Stimulated activated CD8-positive, alpha-beta memory T cell treated with anti-CD3 and anti-CD28 coated beads, Interleukin-2, amount 100 ng/mL, for 48 hours (primary cell): ENCODE measurements around the gene FBXO2.
"Not testable (repeated sequence)": the region's sequence is repeated elsewhere in the genome, so short reads cannot be mapped to it uniquely, and the experiment has no call there.

Source experiments
- DNase-seq, 2 donors: peaks; one replicate each; pipeline ENCODE4 v3.0.0-alpha.2; 2020; ENCODE audit warnings: low read depth in 2 of 2

FBXO2 gene

DNA sequence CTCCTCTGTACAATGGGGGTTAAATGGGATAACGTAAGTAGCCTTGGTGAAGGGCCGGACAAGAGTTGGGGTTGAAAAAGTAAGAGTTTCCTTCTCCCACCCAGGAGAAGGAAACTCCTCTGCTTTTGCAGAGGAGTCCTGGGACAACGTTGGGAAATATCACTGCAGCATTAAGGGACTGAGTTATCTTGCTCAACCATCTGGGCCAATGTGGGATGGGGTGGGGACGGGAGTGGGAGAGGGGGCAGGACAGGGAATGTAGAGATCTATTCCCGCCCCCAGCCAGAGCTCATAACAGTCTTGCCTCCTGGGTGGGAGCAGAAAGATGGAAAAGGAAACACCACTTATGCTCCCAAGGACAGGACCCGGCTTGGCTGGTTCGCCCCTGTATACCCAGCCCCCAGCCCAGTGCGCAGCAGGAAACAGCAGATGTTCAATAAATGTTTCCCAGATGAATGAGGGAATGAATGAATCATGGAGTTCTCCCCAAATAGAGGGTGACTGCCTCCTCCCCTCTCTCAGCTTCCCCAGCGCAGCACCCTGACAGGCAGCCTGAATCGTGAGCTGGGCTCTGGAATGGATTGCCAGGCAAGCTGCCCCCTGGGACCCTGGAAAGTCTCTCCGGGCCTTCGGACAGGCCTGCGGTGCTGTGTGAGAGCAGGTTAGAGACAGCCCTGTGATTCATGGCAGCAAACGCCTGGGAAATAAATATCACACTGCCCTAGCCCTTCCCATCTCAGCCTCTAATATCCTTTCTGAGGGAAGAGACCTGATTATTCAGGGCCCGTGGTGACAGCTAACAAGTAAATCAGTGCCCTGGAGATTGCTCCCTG, 24.8 kb downstream of the FBXO2 start:
- no peak for DNase-seq

DNA sequence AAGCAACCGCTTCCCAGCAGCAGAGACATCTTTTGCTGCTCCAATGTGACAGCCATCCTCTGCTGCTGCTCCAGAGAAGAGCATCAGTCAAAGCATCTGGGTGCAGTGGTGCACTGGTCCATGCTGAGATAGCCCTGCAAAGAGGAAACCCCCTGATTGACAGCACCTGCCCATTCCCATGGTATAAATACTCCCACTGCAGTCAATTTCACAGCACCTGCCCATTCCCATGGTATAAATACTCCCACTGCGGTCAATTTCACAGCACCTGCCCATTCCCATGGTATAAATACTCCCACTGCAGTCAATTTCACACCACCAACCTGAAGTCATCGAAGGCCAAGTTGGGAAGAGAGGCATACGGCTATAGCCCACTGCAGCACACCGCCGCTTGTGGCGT, 25.5 kb downstream of the FBXO2 start:
- no peak for DNase-seq

DNA sequence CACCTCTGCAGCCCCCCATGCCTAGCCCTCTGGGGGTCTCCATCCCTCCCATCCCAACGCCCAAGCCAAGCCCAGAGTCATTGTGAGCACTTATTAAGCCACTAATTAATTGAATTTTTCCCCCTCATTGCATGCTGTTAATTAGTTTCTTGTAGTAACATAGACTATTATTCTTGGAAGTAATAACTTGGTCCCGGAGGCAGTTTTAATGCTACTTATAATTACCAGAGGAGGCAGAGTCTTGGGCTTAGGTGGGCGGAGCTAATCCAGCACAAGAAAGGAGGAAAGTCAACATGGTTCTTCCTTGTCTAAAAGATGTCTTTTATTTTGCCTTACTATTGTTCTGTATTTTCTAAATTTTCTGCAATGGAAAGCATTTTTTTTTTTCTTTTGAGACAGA, 27.7 kb downstream of the FBXO2 start:
- no peak for DNase-seq

DNA sequence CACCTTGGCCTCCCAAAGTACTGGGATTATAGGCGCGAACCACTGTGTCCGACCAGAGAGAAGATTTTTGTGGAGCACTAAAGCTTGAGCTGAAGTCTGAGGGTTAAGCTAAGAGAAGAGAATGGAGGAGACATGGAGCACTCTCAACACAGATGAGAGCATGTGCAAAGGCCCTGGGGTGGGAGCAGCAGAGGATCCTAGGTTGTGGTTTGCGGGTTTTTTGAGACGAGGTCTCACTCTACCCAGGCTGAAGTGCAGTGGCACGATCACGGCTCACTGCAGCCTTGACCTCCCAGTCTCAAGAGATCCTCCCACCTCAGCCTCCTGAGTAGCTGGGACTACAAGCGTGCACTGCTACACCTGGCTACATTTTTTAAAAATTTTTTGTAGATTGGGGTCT, 30.5 kb downstream of the FBXO2 start:
- no peak for DNase-seq

DNA sequence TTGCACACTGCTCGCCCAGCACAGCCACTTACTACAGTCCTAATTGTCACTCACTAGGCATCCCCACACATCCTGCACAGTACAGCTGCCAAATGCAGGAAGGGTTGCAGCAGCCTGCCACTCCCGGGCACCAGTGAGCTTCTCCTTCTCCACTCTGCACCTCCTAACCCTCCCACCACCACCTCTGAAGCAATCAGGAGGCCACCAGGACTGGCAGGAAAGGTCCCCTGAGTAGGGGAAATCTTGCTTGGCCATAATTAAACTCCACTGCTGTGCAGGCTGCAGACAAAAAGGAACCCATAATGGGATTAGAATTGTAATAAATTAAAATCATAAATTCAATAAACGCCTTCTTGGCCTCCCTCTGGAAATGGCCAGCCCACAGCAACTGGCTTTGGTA, 31.8 kb downstream of the FBXO2 start:
- DNase-seq, result no peak

DNA sequence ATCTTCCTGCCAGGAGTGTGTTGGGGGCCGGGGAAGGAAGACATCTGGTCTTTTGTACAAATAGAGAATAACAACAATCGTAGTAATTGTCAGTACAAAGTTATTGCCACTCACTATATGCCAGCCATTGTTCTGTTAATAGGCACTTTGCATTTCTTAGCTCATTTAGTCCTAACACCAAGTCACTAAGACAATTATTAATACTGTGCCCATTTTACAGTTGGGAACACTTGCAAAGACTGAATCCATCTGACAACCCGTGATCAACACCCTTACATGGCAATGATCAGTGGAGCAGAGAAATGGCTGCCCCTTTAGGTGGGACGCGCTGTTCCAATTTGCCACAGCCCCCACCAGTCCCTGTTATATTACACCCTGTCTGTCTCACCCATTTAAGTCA, 33.3 kb downstream of the FBXO2 start:
- DNase-seq, result no peak

DNA sequence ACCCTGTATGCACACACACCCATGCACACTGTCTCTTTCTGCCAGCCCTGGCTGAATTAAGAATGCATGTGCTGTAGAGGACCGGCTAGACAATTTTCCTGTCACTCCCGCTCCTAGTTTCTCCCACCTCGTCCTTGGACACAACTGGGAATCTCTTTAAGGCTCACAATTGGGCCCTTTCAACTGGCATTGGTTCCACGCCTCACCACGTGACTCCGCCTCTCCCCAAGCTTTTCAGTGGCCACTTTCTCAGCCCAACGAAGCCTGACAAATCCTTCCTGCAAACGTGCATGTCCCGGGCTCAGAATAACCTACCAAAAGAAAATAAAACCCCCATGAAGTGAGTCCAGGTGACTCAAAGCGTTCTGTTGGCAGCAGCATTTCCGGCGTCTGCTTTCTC, 33.8 kb downstream of the FBXO2 start:
- no peak for DNase-seq

DNA sequence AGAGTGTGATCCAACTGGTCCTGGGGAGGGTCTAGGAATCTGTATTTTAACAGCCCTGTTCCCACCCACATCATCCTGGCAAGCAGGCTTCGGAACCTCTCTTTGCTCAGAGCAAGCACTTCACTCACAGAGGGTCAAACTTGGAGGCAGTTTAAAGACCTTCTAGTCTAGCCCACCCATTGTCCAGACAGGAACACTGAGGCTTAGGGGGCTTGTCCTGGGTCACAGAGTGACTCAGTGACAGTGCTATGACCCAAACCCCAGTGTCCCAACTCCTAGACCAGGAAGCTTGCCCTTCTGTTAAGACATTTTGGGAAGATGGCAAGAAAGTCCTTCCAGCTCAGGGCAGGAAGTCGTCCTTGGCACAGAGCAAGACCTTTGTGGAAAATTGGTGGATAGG, 36.5 kb downstream of the FBXO2 start:
- no peak for DNase-seq

DNA sequence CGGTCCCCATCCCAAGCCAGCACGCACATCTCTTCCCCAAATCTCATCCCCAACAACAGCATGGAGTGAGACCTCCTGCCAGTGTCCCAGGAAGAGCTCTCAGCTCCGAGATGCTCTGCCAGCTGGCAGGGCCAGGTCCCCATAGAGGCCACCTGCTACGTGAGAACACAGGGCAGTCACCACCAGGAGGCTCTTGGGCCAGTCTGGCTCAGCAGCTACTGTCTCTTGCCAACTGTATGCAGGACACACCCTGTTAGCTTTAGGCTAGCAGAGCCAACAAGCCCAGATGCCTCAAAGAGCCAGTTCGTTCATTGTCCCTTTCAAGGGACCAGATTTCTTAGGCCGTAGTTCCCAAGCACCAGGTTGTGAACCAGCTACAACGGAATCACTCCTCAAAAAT, 36.9 kb downstream of the FBXO2 start:
- no peak for DNase-seq

DNA sequence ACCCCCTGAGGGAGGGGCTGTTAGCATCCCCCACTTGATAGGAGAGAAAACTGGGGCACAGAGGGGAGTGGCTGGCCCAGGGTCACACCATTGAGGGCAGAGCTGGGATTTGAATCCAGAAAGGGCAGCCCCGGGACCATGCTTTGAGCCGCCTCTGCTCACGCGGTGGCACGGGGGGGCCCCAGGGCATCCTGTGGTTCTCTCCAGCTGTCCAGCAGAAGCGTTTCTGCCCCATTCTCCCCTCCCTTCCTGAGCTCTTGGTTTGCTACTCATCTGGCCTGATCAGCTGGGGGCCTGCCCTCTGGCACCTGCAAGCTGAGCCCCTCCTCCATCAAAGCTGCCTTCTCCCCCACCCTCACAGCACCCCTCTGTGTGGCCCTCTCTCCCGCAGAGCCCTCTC, 37.5 kb downstream of the FBXO2 start:
- DNase-seq, result no peak

DNA sequence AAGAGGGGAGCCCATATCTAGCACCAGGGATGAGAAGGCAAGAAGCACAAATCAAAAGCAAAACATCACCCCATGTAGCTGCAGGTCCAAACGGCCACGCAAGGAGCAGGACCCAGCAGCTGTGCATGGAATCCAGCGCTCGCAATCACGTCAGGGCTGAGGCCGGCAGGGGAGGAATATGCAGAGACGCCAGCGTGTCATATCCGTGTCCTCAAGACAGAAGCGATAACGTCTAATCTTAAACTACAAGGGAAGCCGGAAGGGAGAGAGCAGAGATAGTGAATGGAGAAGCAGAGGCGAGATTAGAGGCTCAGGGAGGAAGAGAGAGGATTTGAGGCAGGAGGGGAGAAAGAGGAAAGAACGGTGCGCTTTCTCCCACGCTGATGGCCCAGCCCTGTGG, 39.1 kb downstream of the FBXO2 start:
- no peak for DNase-seq

DNA sequence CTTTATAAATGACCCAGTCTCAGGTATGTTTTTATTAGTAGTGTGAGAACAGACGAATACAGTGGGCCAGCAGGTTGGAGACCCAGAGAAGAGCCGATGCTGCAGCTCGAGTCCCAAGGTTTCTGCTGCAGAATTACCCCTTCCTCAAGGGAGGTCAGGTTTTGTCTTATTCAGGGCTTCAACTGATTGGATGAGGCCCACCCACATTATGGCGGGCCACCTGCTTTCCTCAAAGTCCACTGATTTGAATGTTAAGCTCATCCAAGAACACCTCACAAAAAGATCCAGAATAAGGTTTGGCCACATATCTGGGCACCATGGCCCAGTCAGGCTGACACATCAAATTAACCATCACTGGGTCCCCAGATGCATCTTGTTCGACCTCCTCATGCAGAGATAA, 40.9 kb downstream of the FBXO2 start:
- DNase-seq, result no peak

DNA sequence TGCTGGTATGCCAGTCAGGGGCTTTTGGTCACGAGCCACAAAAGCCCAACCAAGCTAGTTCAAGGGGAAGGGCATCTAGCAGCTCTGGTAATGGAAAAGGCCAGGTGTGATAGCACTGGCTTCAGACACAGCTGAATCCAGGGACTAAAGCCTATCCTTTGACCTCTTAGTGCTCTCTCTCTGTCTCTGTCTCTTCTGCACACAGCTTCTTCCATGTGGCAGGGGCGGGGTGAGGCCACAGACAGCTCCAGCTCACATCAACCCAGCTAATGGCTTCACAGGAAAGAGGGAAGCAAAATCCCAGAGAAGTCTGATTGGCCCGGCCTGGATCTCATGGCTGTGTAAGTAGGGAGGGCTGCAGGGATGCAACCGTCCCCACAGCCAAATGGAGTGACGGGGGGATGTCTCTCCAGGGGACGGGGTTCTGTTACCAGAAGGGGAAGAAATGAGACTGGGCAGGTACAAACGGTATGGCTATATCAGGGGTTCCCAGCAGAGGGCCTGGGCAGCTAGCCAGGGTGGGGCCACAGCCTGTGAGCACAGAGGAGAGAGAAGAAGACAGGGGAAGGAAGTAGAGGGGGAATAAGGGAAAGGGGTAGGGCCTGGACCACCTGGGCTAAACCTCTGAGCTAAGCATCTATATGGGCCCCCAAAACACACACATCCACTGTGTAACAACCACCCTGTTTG, 42.4 kb downstream of the FBXO2 start:
- no peak for DNase-seq

DNA sequence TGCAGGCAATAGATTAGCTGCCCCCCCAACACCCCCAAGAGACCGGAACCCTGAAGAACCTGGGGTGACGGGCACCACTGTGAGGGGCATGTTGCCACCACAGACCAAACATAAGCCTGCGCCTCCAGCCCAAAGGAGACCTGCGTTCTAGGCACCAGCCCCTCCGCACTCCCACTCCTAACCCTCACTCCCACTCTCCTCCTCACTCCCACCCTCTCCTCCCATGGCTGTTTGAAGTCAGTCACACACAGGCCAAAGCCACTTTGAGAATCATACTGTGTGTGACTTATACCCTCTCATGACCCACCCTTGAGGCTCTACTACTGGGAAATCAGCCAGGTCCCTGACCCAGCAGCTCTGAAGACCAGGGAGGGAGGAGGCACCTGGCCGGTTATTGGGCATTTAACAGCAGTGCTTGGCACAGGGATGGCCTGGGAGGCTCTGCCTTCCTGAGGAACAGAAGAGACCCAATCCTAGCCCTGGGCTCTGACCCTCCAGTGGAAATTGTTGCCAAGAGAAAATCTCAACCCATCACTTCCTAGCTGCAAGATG, 43.5 kb downstream of the FBXO2 start:
- no peak for DNase-seq

DNA sequence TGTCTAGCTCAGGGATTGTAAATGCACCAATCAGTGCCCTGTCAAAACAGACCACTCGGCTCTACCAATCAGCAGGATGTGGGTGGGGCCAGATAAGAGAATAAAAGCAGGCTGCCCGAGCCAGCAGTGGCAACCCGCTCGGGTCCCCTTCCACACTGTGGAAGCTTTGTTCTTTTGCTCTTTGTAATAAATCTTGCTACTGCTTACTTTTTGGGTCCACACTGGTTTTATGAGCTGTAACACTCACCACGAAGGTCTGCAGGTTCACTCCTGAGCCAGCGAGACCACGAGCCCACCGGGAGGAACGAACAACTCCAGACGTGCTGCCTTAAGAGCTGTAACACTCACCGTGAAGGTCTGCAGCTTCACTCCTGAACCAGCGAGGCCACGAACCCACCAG, 44.9 kb downstream of the FBXO2 start:
- not testable (repeated sequence) for DNase-seq

DNA sequence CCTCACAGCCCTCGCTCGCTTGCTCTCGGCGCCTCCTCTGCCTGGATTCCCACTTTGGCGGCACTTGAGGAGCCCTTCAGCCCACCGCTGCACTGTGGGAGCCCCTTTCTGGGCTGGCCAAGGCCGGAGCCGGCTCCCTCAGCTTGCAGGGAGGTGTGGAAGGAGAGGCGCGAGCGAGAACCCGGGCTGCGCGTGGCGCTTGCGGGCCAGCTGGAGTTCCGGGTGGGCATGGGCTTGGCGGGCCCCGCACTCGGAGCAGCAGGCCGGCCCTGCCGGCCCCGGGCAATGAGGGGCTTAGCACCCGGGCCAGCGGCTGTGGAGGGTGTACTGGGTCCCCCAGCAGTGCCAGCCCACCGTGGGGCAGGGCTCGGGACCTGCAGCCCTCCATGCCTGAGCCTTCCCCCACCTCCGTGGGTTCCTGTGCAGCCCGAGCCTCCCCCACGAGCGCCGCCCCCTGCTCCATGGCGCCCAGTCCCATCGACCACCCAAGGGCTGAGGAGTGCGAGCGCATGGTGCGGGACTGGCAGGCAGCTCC, 45.6 kb downstream of the FBXO2 start:
- not testable (repeated sequence) for DNase-seq

DNA sequence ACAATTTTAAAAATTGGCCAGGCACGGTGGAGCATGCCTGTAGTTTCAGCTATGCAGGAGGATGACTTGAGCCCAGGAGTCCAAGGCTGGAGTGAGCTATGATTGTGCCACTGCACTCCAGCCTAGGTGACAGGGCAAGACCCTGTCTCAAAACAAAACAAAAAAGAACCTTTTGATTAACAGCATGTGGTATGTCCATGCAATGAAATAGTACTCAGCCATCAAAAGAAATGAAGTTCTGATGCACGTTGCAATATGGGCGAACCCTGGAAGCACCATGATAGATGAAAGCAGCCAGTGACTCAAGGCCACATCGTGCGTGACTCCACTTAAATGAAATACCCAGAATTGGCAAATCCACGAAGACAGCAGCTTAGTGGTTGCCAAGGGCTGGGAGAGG, 47.5 kb downstream of the FBXO2 start:
- DNase-seq, result no peak

DNA sequence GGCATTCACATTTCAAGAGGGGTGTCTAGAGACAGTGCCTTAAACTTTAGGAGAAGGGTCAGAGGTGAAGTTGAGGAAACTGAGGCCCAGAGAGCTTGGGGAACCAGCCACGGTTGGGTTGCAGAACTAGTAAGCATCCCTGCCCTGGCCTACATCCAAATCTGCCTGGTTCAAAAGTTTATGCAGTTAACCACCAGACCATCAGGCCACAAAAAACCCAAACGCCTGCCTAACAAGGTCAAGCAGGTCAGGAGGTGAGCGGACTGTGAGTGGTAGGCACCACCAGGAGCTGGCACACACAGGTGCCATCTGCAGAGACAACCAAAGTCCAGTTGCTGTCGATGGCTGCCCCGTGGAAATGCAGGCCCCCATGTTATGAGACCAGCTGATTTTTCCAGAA, 51.2 kb downstream of the FBXO2 start:
- DNase-seq, result no peak

DNA sequence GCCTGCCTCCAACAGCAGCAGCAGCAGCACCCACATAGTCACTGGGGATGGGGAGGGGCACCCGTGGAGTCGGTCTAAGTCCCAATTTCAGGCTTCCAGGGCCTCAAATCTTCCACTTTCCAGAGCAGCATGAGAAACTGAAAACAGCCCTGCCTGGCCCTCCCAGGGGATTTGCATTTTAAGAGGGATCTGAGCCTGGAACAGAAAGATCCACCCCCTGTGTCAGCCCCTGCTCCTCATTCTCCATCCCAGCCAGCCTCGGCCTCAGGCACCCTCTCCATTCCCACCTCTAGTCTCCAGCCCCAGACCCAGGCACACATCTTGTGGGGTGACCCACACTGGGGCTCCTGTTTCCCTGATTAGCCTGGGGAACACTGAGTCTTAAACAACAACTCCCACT, 51.8 kb downstream of the FBXO2 start:
- no peak for DNase-seq

DNA sequence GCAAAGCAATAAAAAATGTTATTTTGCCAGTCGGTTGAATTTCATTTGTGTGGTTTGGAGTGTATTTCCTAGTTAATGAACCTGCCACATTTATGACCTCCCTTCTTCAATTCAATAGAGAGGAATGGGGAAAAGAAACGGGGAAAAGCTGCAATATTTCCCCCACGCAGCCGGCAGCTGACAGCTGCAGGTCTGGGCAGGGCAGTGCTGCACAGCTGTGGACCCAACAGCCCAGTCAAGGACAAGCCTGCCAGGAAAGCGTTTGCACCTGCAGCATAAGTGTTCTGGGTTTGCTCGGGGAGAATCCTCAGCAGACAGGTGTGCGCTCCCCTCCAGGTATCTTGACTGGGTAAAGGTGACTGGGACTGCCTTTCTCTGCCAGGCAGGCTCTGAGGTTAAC, 53.4 kb downstream of the FBXO2 start:
- DNase-seq, result no peak

DNA sequence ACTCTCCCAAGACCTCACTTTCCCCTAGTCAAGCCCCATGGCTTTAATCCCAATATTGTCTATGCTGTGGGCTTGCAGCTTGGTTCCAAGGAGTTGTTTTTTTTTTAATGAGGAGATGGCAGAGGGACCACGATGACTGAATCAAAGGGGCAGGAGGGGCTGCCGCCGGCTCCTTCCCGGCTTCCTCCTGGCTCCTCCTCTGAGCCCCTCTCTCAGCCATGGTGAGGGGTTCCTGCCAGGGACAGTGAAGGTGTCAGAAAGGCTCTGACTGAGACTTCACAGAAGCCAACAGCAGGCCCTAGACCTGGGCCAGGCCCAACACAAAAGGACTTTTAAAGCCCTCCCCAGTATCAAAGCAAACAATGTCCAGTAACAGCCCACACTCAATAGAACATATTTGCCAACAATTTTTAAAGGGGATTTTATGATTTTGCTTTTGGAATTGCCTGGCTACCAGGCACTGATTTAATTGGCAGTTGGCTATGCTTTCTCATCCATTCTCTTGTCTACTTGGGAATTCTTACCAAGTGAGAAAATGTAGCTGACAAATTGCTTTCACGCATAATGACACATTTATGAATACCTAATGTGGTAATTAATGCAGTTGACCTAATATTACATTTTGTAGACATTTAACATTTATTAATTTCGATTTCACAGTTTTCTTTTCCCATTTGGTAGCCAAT, 54.2 kb downstream of the FBXO2 start:
- DNase-seq, result no peak

DNA sequence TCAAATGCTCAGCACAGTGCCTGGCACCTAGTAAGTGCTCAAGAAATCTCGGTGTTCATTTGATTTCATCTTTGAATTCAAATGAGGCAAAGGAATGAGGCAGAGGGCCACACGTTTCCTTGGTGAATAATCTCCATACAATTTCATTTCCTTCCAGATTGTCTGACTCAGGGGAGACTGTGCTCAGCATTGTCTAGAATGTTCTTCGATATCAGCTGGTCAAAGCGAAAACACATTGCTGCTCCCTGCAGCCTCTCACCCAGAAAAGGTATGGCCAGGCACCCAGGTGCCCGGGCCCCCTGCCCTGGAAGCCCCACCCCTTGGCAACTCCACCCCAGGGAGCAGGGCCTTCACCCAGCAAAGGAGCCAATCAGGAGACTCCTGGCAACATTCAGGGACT, 55.8 kb downstream of the FBXO2 start:
- no peak for DNase-seq
